Activated naive CD8-positive, alpha-beta T cell treated with anti-CD3 and anti-CD28 coated beads for 36 hours (primary cell): ENCODE measurements around the gene ARID1B. TPM values are rescaled to one million over a fixed set of nuclear protein-coding genes. Genes with fewer than 3 reads are reported as not detected.

Experiments used
- DNase-seq: peaks from one replicate; pipeline ENCODE4 v3.0.0; 2021
- H3K27ac Mint-ChIP-seq: one replicate; pipeline ENCODE4 v1.8.0; 2022; ENCODE audit warnings: mild to moderate bottlenecking, moderate library complexity, mixed read lengths
- H3K27me3 Mint-ChIP-seq: one replicate; pipeline ENCODE4 v1.8.0; 2022; ENCODE audit warnings: mild to moderate bottlenecking, mixed read lengths
- H3K36me3 Mint-ChIP-seq: one replicate; pipeline ENCODE4 v1.8.0; 2021; ENCODE audit warnings: mild to moderate bottlenecking, mixed read lengths
- H3K4me1 Mint-ChIP-seq: one replicate; pipeline ENCODE4 v1.8.0; 2021; ENCODE audit warnings: mixed read lengths
- H3K4me3 Mint-ChIP-seq: one replicate; pipeline ENCODE4 v1.8.0; 2022; ENCODE audit warnings: mild to moderate bottlenecking, moderate library complexity, mixed read lengths
- H3K9me3 Mint-ChIP-seq: one replicate; pipeline ENCODE4 v1.8.0; 2022; ENCODE audit warnings: mixed read lengths
- total RNA-seq, 2 experiments: library from RNA; stranded (reverse); gene quantifications; one replicate each; pipeline ENCODE4 v1.2.3, GENCODE V29; 2021

The ARID1B gene
- total RNA-seq, 2 experiments from 2014 or later = 40.6 to 41.5 TPM

DNA sequence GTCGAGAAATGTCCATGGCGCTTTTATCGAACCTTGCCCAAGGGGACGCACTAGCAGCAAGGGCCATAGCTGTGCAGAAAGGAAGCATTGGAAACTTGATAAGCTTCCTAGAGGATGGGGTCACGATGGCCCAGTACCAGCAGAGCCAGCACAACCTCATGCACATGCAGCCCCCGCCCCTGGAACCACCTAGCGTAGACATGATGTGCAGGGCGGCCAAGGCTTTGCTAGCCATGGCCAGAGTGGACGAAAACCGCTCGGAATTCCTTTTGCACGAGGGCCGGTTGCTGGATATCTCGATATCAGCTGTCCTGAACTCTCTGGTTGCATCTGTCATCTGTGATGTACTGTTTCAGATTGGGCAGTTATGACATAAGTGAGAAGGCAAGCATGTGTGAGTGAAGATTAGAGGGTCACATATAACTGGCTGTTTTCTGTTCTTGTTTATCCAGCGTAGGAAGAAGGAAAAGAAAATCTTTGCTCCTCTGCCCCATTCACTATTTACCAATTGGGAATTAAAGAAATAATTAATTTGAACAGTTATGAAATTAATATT lies 430.4 kb downstream of the ARID1B start:
- Mint-ChIP-seq H3K9me3 (no peaks in the 10 kb centered on the region), H3K27me3 (no peaks in the 10 kb centered on the region), H3K4me1 (no peaks in the 10 kb centered on the region), H3K4me3 (no peak overlapping the region), H3K36me3 (peaks cover 5% of the 10 kb centered on the region), H3K27ac (no peak overlapping the region)
- DNase-seq = no peak

- Mint-ChIP-seq H3K27ac (no peak overlapping the region), H3K36me3 (peaks cover 5% of the 10 kb centered on the region), H3K4me3 (no peak overlapping the region), H3K4me1 (no peaks in the 10 kb centered on the region), H3K9me3 (no peaks in the 10 kb centered on the region), H3K27me3 (no peaks in the 10 kb centered on the region)
- DNase-seq = no peak
These were observed 432.8 kb downstream of the ARID1B start for GRCh38 chr6:157209865-157210530.

DNA sequence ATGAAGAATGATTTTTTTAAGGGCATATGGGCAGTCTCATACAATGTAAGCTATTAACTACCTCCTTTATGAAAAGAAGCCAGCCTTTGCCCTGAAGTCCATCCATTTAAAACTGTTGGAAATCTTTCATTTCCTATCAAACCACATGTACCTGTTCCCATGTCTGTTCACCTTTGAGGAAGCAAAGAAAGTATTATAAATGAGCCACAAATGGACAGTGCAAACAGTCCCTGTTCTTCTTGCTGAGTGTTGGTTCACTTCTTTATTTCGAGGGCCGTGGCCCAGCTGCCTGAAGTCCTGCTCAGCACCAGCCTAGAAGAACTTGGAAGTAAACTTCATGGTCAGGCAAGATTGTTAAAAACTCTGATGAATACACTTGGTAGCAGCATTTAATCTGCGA lies 433.8 kb downstream of the ARID1B start:
- H3K27ac Mint-ChIP-seq = no peak overlapping the region
- no peak overlapping the region for H3K4me3 Mint-ChIP-seq
- H3K27me3 Mint-ChIP-seq = no peaks in the 10 kb centered on the region
- no peaks in the 10 kb centered on the region for H3K4me1 Mint-ChIP-seq
- DNase-seq = no peak
- H3K36me3 Mint-ChIP-seq = peaks cover 5% of the 10 kb centered on the region
- no peaks in the 10 kb centered on the region for H3K9me3 Mint-ChIP-seq

GRCh38 chr6:157211603-157212455 lies 434.7 kb downstream of the ARID1B start:
- Mint-ChIP-seq H3K4me3 (no peak overlapping the region), H3K36me3 (no peaks in the 10 kb centered on the region), H3K27me3 (no peaks in the 10 kb centered on the region), H3K4me1 (no peaks in the 10 kb centered on the region), H3K9me3 (no peaks in the 10 kb centered on the region), H3K27ac (no peak overlapping the region)
- DNase-seq = no peak

DNA sequence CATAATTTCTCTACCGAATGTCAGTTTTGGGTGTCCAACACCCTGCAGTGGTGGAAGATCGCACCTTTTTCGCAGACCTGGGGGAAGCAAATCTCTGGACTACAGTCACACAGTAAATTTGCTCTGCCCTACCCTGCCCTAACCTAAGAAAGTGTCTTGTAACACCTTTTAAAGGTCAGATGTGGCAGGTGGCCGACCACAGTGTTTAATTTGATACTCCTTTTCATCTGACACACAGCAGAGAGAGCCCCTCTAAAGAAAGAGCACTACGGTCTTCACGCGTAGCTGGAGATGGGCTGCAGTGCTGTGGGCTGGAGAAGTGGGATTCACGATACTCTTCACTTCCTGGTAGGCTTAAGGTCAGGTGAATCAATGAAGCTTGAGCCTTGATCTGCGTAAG lies 436.2 kb downstream of the ARID1B start:
- Mint-ChIP-seq H3K27ac (no peak overlapping the region), H3K27me3 (no peaks in the 10 kb centered on the region), H3K4me3 (no peak overlapping the region), H3K9me3 (no peaks in the 10 kb centered on the region), H3K36me3 (no peaks in the 10 kb centered on the region), H3K4me1 (no peaks in the 10 kb centered on the region)
- DNase-seq = no peak

DNA sequence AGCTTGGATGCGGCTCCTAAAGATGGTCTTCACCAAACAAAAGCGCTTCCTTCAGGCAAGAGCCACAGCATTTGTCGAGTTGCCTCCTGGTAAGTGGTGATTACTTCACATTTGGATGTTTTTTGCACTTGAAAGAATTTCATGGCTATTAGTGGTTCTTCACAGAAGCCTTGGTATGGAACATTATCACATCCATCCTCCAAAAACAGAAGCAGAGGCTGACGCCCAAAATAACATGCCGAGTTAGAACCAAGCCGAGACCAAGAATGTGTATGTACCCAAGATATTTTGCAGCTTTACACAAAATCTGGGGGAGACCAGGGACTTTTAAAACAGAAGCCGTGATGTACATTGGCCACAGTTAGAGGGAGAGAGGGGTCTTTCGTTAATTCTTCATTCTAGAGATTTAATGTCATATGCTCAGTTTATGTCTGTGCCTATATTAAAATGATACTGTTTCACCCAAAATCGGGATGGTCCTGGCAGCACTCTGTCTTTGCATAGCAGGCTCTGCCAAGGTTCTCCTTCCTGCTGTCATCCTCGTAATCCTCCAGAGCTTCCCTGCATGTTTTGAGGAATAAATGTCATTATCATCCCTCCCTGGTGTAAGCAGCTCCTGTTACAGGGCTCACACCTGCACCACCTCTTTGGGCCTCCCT lies 436.9 kb downstream of the ARID1B start:
- no peak overlapping the region for H3K27ac Mint-ChIP-seq
- no peaks in the 10 kb centered on the region for H3K9me3 Mint-ChIP-seq
- H3K4me3 Mint-ChIP-seq = no peak overlapping the region
- no peak for DNase-seq
- H3K27me3 Mint-ChIP-seq = no peaks in the 10 kb centered on the region
- H3K36me3 Mint-ChIP-seq = no peaks in the 10 kb centered on the region
- no peaks in the 10 kb centered on the region for H3K4me1 Mint-ChIP-seq

- no peaks in the 10 kb centered on the region for H3K27me3 Mint-ChIP-seq
- H3K4me1 Mint-ChIP-seq = peaks cover under 1% of the 10 kb centered on the region
- H3K36me3 Mint-ChIP-seq = no peaks in the 10 kb centered on the region
- H3K9me3 Mint-ChIP-seq = no peaks in the 10 kb centered on the region
- no peak for DNase-seq
- no peak overlapping the region for H3K4me3 Mint-ChIP-seq
- H3K27ac Mint-ChIP-seq = no peak overlapping the region
These were observed 438.5 kb downstream of the ARID1B start for GRCh38 chr6:157215717-157216116.

GRCh38 chr6:157216570-157216969 lies 439.4 kb downstream of the ARID1B start:
- H3K9me3 Mint-ChIP-seq = no peaks in the 10 kb centered on the region
- H3K4me1 Mint-ChIP-seq = peaks cover 6% of the 10 kb centered on the region

GRCh38 chr6:157217198-157217893 lies 440.2 kb downstream of the ARID1B start:
- H3K4me1 Mint-ChIP-seq = peaks cover 9% of the 10 kb centered on the region
- H3K27ac Mint-ChIP-seq = no peak overlapping the region
- H3K36me3 Mint-ChIP-seq = no peaks in the 10 kb centered on the region
- no peaks in the 10 kb centered on the region for H3K9me3 Mint-ChIP-seq
- DNase-seq = no peak
- H3K4me3 Mint-ChIP-seq = no peak overlapping the region
- no peaks in the 10 kb centered on the region for H3K27me3 Mint-ChIP-seq

More at GRCh38 chr6:157216570-157216969, 439.4 kb downstream of the ARID1B start:
- H3K27ac Mint-ChIP-seq = no peak overlapping the region
- H3K4me3 Mint-ChIP-seq = no peak overlapping the region
- no peaks in the 10 kb centered on the region for H3K36me3 Mint-ChIP-seq
- DNase-seq = no peak
- no peaks in the 10 kb centered on the region for H3K27me3 Mint-ChIP-seq

DNA sequence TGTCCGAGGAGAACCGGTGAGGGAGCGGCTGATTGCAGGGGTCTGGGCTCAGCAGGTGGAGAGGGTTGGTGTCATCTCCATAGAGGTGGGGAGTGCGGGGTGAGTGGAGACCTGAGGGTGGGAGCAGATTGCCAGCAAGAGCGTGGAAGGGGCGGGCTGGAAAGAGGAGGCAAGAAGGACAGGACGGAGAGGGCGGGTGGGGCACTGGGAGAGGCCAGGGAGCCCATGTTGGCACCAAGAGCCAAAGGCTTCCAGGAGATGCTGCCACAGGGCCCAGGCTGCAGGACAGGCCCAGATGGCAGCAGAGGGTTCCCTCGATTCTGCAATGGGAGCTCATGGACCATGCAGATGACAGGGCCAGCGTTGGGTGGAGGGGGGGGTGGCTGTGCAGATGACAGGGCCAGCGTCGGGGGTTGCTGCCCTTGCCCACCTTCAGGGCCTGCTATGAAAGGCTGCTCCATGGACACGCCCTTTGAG lies 440.8 kb downstream of the ARID1B start:
- Mint-ChIP-seq H3K27ac (no peak overlapping the region), H3K9me3 (no peaks in the 10 kb centered on the region), H3K4me1 (peaks cover 14% of the 10 kb centered on the region), H3K4me3 (no peak overlapping the region), H3K27me3 (no peaks in the 10 kb centered on the region), H3K36me3 (no peaks in the 10 kb centered on the region)
- DNase-seq = no peak

- H3K4me3 Mint-ChIP-seq = no peak overlapping the region
These were observed 441.4 kb downstream of the ARID1B start for GRCh38 chr6:157218371-157219198.

GRCh38 chr6:157219201-157220200 lies 442.3 kb downstream of the ARID1B start:
- H3K4me1 Mint-ChIP-seq = peaks cover 21% of the 10 kb centered on the region

More at GRCh38 chr6:157218371-157219198, 441.4 kb downstream of the ARID1B start:
- no peak for DNase-seq
- no peaks in the 10 kb centered on the region for H3K36me3 Mint-ChIP-seq
- no peaks in the 10 kb centered on the region for H3K9me3 Mint-ChIP-seq
- H3K4me1 Mint-ChIP-seq = peaks cover 18% of the 10 kb centered on the region
- H3K27me3 Mint-ChIP-seq = no peaks in the 10 kb centered on the region
- H3K27ac Mint-ChIP-seq = no peak overlapping the region

DNA sequence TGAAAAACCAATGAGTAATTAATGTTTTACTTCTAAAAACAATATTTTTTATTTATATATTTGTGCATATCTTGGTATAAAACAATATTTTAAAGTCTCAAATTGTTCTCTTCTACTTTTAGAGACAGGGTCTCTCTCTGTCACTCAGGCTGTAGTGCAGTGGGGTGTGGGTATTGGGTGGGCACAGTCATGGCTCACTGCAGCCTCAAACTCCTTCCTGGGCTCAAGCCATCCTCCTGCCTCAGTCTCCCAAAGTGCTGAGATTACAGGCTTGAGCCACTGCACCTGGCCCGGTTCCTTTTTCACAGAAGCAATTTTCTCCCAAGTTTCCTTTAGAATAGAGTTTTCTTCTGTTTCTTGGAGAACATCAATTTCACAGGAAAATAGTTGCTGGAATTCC lies 443.3 kb downstream of the ARID1B start:
- Mint-ChIP-seq H3K27ac (no peak overlapping the region), H3K9me3 (no peaks in the 10 kb centered on the region), H3K4me1 (peaks cover 21% of the 10 kb centered on the region), H3K36me3 (no peaks in the 10 kb centered on the region), H3K4me3 (peak overlapping the region; percentile 79), H3K27me3 (no peaks in the 10 kb centered on the region)
- no peak for DNase-seq

More at GRCh38 chr6:157219201-157220200, 442.3 kb downstream of the ARID1B start:
- H3K4me3 Mint-ChIP-seq = peak overlapping the region; percentile 23
- H3K9me3 Mint-ChIP-seq = no peaks in the 10 kb centered on the region
- no peaks in the 10 kb centered on the region for H3K36me3 Mint-ChIP-seq
- H3K27ac Mint-ChIP-seq = no peak overlapping the region
- DNase-seq = no peak
- no peaks in the 10 kb centered on the region for H3K27me3 Mint-ChIP-seq
